ENCODE data around the gene TRIM59. TPM values are rescaled to one million over a fixed set of nuclear protein-coding genes. Genes with fewer than 3 reads are reported as not detected.

TRIM59 gene
- total RNA-seq, 2 donors from 2014 or later: 32.7 to 33.1 TPM

- H3K4me3 ChIP-seq (ENCODE audit: low read length): no peak overlapping the region
- H3K36me3 ChIP-seq (ENCODE audit: control insufficient read depth, insufficient read depth, low read length): no peaks in the 10 kb centered on the region
- TF ChIP-seq CTCF (conservative IDR thresholded peaks at IDR 0.05): no peak
- H3K27me3 ChIP-seq (ENCODE audit: control insufficient read depth, insufficient read depth, low read length, poor library complexity, severe bottlenecking): peaks cover 46% of the 10 kb centered on the region
- H3K27me3 Mint-ChIP-seq (ENCODE audit: insufficient read depth): peaks cover 14% of the 10 kb centered on the region
- H3K27ac Mint-ChIP-seq: no peak overlapping the region
- no peak overlapping the region for H3K27ac ChIP-seq (ENCODE audit: low read depth, low read length)
- peaks cover 30% of the 10 kb centered on the region for H3K9me3 ChIP-seq (ENCODE audit: control insufficient read depth, low read length)
- no peak overlapping the region for H3K4me3 Mint-ChIP-seq
- H3K4me1 ChIP-seq (ENCODE audit: control insufficient read depth, insufficient read depth, low read length): no peaks in the 10 kb centered on the region
- no peak overlapping the region for H3K9ac ChIP-seq (ENCODE audit: extremely low read depth, low read length, poor library complexity, severe bottlenecking)
- no peak for DNase-seq
- H3K9me3 Mint-ChIP-seq: no peaks in the 10 kb centered on the region
- 89 to 92% methylated on average over 4 to 5 of the region's 5 CpGs for WGBS, 2 experiments (ENCODE audit: insufficient coverage in 1 of 2, insufficient read length in 1 of 2)
- no peaks in the 10 kb centered on the region for H3K36me3 Mint-ChIP-seq (ENCODE audit: low read depth)
- H3K4me1 Mint-ChIP-seq: no peaks in the 10 kb centered on the region
Observed at GRCh38 chr3:160470181-160470580, 20.6 kb upstream of the TRIM59 start.

DNA sequence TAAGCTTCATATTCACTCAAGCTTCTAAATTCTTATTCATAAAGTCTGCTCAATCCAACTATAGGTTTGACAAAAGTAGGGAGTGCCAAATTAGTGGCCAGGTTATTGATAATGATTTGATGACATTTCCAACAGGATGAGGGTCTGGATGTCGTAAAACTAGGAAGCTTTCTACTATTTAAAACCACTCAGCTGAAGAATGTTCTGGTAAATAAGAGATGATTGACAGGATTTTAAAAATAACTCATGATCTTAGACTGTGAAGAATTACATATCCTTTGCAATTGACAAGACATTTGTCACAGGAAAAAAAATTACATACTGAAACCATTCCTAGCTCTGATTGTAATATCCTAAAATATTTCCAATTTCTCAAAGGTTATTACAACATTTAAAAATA lies 15.4 kb upstream of the TRIM59 start:
- Histone ChIP-seq H3K27me3 (ENCODE audit: control insufficient read depth, insufficient read depth, low read length, poor library complexity, severe bottlenecking) (peaks cover 45% of the 10 kb centered on the region), H3K4me3 (ENCODE audit: low read length) (no peak overlapping the region), H3K9me3 (ENCODE audit: control insufficient read depth, low read length) (peaks cover 11% of the 10 kb centered on the region), H3K9ac (ENCODE audit: extremely low read depth, low read length, poor library complexity, severe bottlenecking) (no peak overlapping the region), H3K4me1 (ENCODE audit: control insufficient read depth, insufficient read depth, low read length) (peaks cover 3% of the 10 kb centered on the region), H3K27ac (ENCODE audit: low read depth, low read length) (no peak overlapping the region), H3K36me3 (ENCODE audit: control insufficient read depth, insufficient read depth, low read length) (no peaks in the 10 kb centered on the region)
- 100% methylated on average over 1 of the region's 1 CpG; no CpG with 5 or more reads in 1 of the 2 experiments for WGBS, 2 experiments (ENCODE audit: insufficient coverage in 1 of 2, insufficient read length in 1 of 2)
- H3K27me3 Mint-ChIP-seq (ENCODE audit: insufficient read depth): peaks cover 26% of the 10 kb centered on the region
- DNase-seq: no peak
- peaks cover 4% of the 10 kb centered on the region for H3K4me1 Mint-ChIP-seq
- H3K9me3 Mint-ChIP-seq: peaks cover 2% of the 10 kb centered on the region
- H3K36me3 Mint-ChIP-seq (ENCODE audit: low read depth): no peaks in the 10 kb centered on the region
- no peak overlapping the region for H3K27ac Mint-ChIP-seq
- TF ChIP-seq CTCF (conservative IDR thresholded peaks at IDR 0.05): no peak
- no peak overlapping the region for H3K4me3 Mint-ChIP-seq

- no peak overlapping the region for H3K27ac ChIP-seq (ENCODE audit: low read depth, low read length)
- no peak overlapping the region for H3K4me3 ChIP-seq (ENCODE audit: low read length)
- peaks cover 10% of the 10 kb centered on the region for H3K9me3 ChIP-seq (ENCODE audit: control insufficient read depth, low read length)
- H3K4me1 ChIP-seq (ENCODE audit: control insufficient read depth, insufficient read depth, low read length): peaks cover 3% of the 10 kb centered on the region
- H3K36me3 Mint-ChIP-seq (ENCODE audit: low read depth): no peaks in the 10 kb centered on the region
- H3K9me3 Mint-ChIP-seq: peaks cover 8% of the 10 kb centered on the region
- no peak for TF ChIP-seq CTCF (conservative IDR thresholded peaks at IDR 0.05)
- H3K9ac ChIP-seq (ENCODE audit: extremely low read depth, low read length, poor library complexity, severe bottlenecking): no peak overlapping the region
- WGBS, 2 experiments (ENCODE audit: insufficient coverage in 1 of 2, insufficient read length in 1 of 2): 94% methylated on average over 2 of the region's 2 CpGs; no CpG with 5 or more reads in 1 of the 2 experiments
- peaks cover 4% of the 10 kb centered on the region for H3K4me1 Mint-ChIP-seq
- DNase-seq: no peak
- peaks cover 30% of the 10 kb centered on the region for H3K27me3 Mint-ChIP-seq (ENCODE audit: insufficient read depth)
- H3K36me3 ChIP-seq (ENCODE audit: control insufficient read depth, insufficient read depth, low read length): no peaks in the 10 kb centered on the region
- peaks cover 52% of the 10 kb centered on the region for H3K27me3 ChIP-seq (ENCODE audit: control insufficient read depth, insufficient read depth, low read length, poor library complexity, severe bottlenecking)
- no peak overlapping the region for H3K27ac Mint-ChIP-seq
- H3K4me3 Mint-ChIP-seq: no peak overlapping the region
Observed at GRCh38 chr3:160464321-160464720, 14.7 kb upstream of the TRIM59 start.

Measured in endodermal cell (in vitro differentiated cells).